IMR-90 (cell line): ENCODE results near the gene HEPHL1. TPM values are rescaled to one million over a fixed set of nuclear protein-coding genes. Genes with fewer than 3 reads are reported as not detected.

Experiments used
- ATAC-seq: fragments of 200-7000 bp; cut with Tn5 transposase; 2 replicates; pipeline ENCODE4 v1.9.1; 2020; ENCODE audit warnings: low read depth, mild to moderate bottlenecking, moderate library complexity
- BruUV-seq: library from RNA; stranded (reverse); fragments of 400-500 nt; replicated peaks from 2 replicates; lab custom pipeline; 2021; lab: Mats Ljungman, UMichigan
- CTCF ChIA-PET: fragments of 300-600 bp; formaldehyde crosslinking; extraction: SDS; loops from one replicate; lab custom pipeline; 2021; ENCODE audit warnings: antibody characterized with exemption; lab: Yijun Ruan, JAX
- POLR2A ChIA-PET: fragments of 300-600 bp; sonication (Branson Sonifier 250); formaldehyde crosslinking; loops from one replicate; lab custom pipeline; 2022; ENCODE audit warnings: antibody characterized with exemption; ENCODE audit not compliant: unreplicated experiment; lab: Charles Lee
- DNase-seq: peaks from one replicate; pipeline ENCODE4 v3.0.0; 2013
- H2AFZ ChIP-seq: replicated peaks from 2 replicates; pipeline ENCODE3; 2013; ENCODE audit warnings: low read length, mild to moderate bottlenecking; ENCODE audit not compliant: poor library complexity
- H2AK5ac ChIP-seq: 2 replicates; pipeline ENCODE4 v1.6.1; 2013; ENCODE audit warnings: low read depth, low read length, inconsistent platforms
- H2AK9ac ChIP-seq: replicated peaks from 2 replicates; pipeline ENCODE3; 2013; ENCODE audit warnings: mild to moderate bottlenecking, low read depth, low read length, moderate library complexity; ENCODE audit not compliant: poor library complexity
- H2BK120ac ChIP-seq: 2 replicates; pipeline ENCODE4 v1.6.1; 2013; ENCODE audit warnings: low read depth, low read length, inconsistent platforms
- H2BK15ac ChIP-seq: 3 replicates; pipeline ENCODE4 v1.6.1; 2013; ENCODE audit warnings: low read depth, low read length, inconsistent platforms
- H2BK20ac ChIP-seq: 2 replicates; pipeline ENCODE4 v1.6.1; 2013; ENCODE audit warnings: low read depth, mild to moderate bottlenecking, inconsistent platforms, low read length, moderate library complexity
- H2BK5ac ChIP-seq: 2 replicates; pipeline ENCODE4 v1.6.1; 2013; ENCODE audit warnings: mild to moderate bottlenecking, low read depth, low read length, inconsistent platforms; ENCODE audit not compliant: poor library complexity, severe bottlenecking
- H3K14ac ChIP-seq: replicated peaks from 2 replicates; pipeline ENCODE4 v1.6.1; 2013; ENCODE audit warnings: low read depth, low read length, inconsistent platforms
- H3K18ac ChIP-seq: 2 replicates; pipeline ENCODE4 v1.6.1; 2013; ENCODE audit warnings: low read depth, low read length, control low read depth
- H3K23ac ChIP-seq: 2 replicates; pipeline ENCODE4 v1.6.1; 2013; ENCODE audit warnings: low read depth, low read length, inconsistent platforms
- H3K27ac ChIP-seq: 2 replicates; pipeline ENCODE4 v1.5.1; 2013; ENCODE audit warnings: mild to moderate bottlenecking, control low read depth, low read length; ENCODE audit not compliant: insufficient read depth
- H3K27me3 ChIP-seq: 2 replicates; pipeline ENCODE4 v1.6.1; 2013; ENCODE audit warnings: low read length; ENCODE audit not compliant: control insufficient read depth, insufficient read depth
- H3K36me3 ChIP-seq: 2 replicates; pipeline ENCODE4 v1.6.1; 2013; ENCODE audit warnings: low read length, mixed read lengths; ENCODE audit not compliant: control insufficient read depth, insufficient read depth
- H3K4ac ChIP-seq: 2 replicates; pipeline ENCODE4 v1.6.1; 2013; ENCODE audit warnings: low read depth, low read length, inconsistent platforms
- H3K4me1 ChIP-seq: 2 replicates; pipeline ENCODE4 v1.6.1; 2013; ENCODE audit warnings: low read length, mixed read lengths; ENCODE audit not compliant: control insufficient read depth, insufficient read depth
- H3K4me2 ChIP-seq: 2 replicates; pipeline ENCODE4 v1.6.1; 2013; ENCODE audit warnings: low read depth, mild to moderate bottlenecking, control low read depth, low read length, moderate library complexity
- H3K4me3 ChIP-seq: 2 replicates; pipeline ENCODE4 v1.5.1; 2013; ENCODE audit warnings: low read depth, mild to moderate bottlenecking, control low read depth, low read length, moderate library complexity; ENCODE audit not compliant: insufficient read depth
- H3K56ac ChIP-seq: 2 replicates; pipeline ENCODE4 v1.6.1; 2013; ENCODE audit warnings: low read length, inconsistent platforms; ENCODE audit not compliant: insufficient read depth; ENCODE audit errors: extremely low read depth
- H3K79me1 ChIP-seq, 2 experiments: 2 replicates each; pipeline ENCODE4 v1.6.1; 2013; ENCODE audit warnings: low read length in 2 of 2, inconsistent platforms in 1 of 2, low read depth in 1 of 2
- H3K9ac ChIP-seq: 2 replicates; pipeline ENCODE4 v1.6.1; 2013; ENCODE audit warnings: low read depth, low read length, control low read depth
- H3K9me1 ChIP-seq: 2 replicates; pipeline ENCODE4 v1.6.1; 2013; ENCODE audit warnings: low read length, inconsistent platforms; ENCODE audit not compliant: insufficient read depth
- H3K9me3 ChIP-seq: 2 replicates; pipeline ENCODE4 v1.6.1; 2013; ENCODE audit warnings: low read length; ENCODE audit not compliant: control insufficient read depth, insufficient read depth
- H4K20me1 ChIP-seq: 2 replicates; pipeline ENCODE4 v1.6.1; 2013; ENCODE audit warnings: low read length, inconsistent platforms; ENCODE audit not compliant: insufficient read depth
- H4K5ac ChIP-seq: 2 replicates; pipeline ENCODE4 v1.6.1; 2013; ENCODE audit warnings: mild to moderate bottlenecking, low read depth, low read length, control low read depth
- H4K8ac ChIP-seq, 2 experiments: 2 replicates each; pipeline ENCODE4 v1.6.1; 2013; ENCODE audit warnings: low read depth in 2 of 2, low read length in 2 of 2, control low read depth in 1 of 2, inconsistent platforms in 1 of 2
- H4K91ac ChIP-seq: 2 replicates; pipeline ENCODE4 v1.6.1; 2013; ENCODE audit warnings: low read depth, low read length, inconsistent platforms; ENCODE audit not compliant: insufficient read depth
- BHLHE40 ChIP-seq: fragments of 150-350 bp; IDR thresholded peaks from 2 replicates; pipeline ENCODE4 v1.6.1; 2016; ENCODE audit warnings: mild to moderate bottlenecking, low read depth, low read length
- CEBPB ChIP-seq: IDR thresholded peaks from 2 replicates; pipeline ENCODE4 v1.6.1; 2012; ENCODE audit warnings: low read depth, low read length, improper control_type of control experiment
- ELK1 ChIP-seq: fragments of 150-350 bp; IDR thresholded peaks from 2 replicates; pipeline ENCODE4 v1.6.1; 2016; ENCODE audit warnings: low read depth, mild to moderate bottlenecking, low read length, moderate library complexity, borderline replicate concordance
- MXI1 ChIP-seq: IDR thresholded peaks from 2 replicates; pipeline ENCODE4 v1.6.1; 2012; ENCODE audit warnings: low read depth, mild to moderate bottlenecking, low read length, moderate library complexity, borderline replicate concordance
- NFE2L2 ChIP-seq: fragments of 150-350 bp; IDR thresholded peaks from 2 replicates; pipeline ENCODE4 v1.6.1; 2016; ENCODE audit warnings: low read depth, mild to moderate bottlenecking, low read length
- RAD21 ChIP-seq: IDR thresholded peaks from 2 replicates; pipeline ENCODE4 v1.6.1; 2012; ENCODE audit warnings: low read length, improper control_type of control experiment
- SMC3 ChIP-seq: fragments of 150-350 bp; IDR thresholded peaks from 2 replicates; pipeline ENCODE4 v1.6.1; 2016; ENCODE audit warnings: low read depth, mild to moderate bottlenecking, antibody characterized with exemption, low read length, moderate library complexity
- USF2 ChIP-seq: fragments of 150-350 bp; IDR thresholded peaks from 2 replicates; pipeline ENCODE4 v1.6.1; 2017; ENCODE audit warnings: mild to moderate bottlenecking, antibody characterized with exemption, low read length, low read depth
- WGBS, 2 experiments: methylation state at CpG; one replicate each; pipeline versions ENCODE4 v1.1.5 to v1.1.7; 2013; ENCODE audit warnings: missing lambda C conversion rate in 2 of 2; ENCODE audit not compliant: insufficient read length in 1 of 2; ENCODE audit errors: extremely low coverage in 2 of 2; 5-methylcytosine and 5-hydroxymethylcytosine counted together
- dilution Hi-C: fragments of 300-500 bp; cut with HindIII; formaldehyde crosslinking; loops from one replicate; pipeline ENCODE4 v1.14.3; 2018; ENCODE audit warnings: low sequenced_read_pairs; ENCODE audit not compliant: unreplicated experiment
- in situ Hi-C: fragments of 300-500 bp; cut with MboI; formaldehyde crosslinking; loops from 3 replicates; pipeline ENCODE4 v1.14.3; 2019; ENCODE audit warnings: low sequenced_read_pairs, inconsistent platforms, mixed read lengths
- intact Hi-C: fragments of 100-400 bp; cut with micrococcal nuclease; formaldehyde crosslinking; loops from 2 replicates; pipeline ENCODE4 v1.10.0; 2022
- polyA plus RNA-seq, 3 experiments: library from polyadenylated mRNA; depleted of rRNA; stranded (reverse); fragments of >200 nt; gene quantifications; 2 replicates each; pipeline ENCODE4 v1.2.3, GENCODE V29; 2012; ENCODE audit warnings: low replicate concordance in 1 of 3
- total RNA-seq: library from RNA; depleted of rRNA; stranded (reverse); fragments of >200 nt; gene quantifications from 2 replicates; pipeline ENCODE4 v1.2.3, GENCODE V29; 2012

The HEPHL1 gene
- total and polyA plus RNA-seq, 2 of the 4 experiments (the other 2 are of a cell fraction): under 0.01 to 0.02 TPM

GRCh38 chr11:94030059-94030458, 8.9 kb downstream of the HEPHL1 start:
- H2BK20ac ChIP-seq: no peak overlapping the region
- no peak for TF ChIP-seq RAD21
- TF ChIP-seq ELK1: no peak
- no peak for TF ChIP-seq BHLHE40
- no peak for TF ChIP-seq NFE2L2
- TF ChIP-seq USF2: no peak
- no peak for TF ChIP-seq SMC3
- no peak for TF ChIP-seq MXI1
- TF ChIP-seq CEBPB: no peak
- dilution Hi-C loops: no loop called here
- no peak overlapping the region for H2AK5ac ChIP-seq
- no peak overlapping the region for H2AK9ac ChIP-seq
- H4K20me1 ChIP-seq: no peaks in the 10 kb centered on the region
- intact Hi-C loops: no loop called here
- H2BK5ac ChIP-seq: no peak overlapping the region
- no peak for DNase-seq
- H2BK15ac ChIP-seq: no peak overlapping the region
- no peak overlapping the region for H3K56ac ChIP-seq
- no peak overlapping the region for H4K91ac ChIP-seq
- WGBS, 2 experiments: no CpG with 5 or more reads among the region's 1 CpG
- H3K27me3 ChIP-seq: no peaks in the 10 kb centered on the region
- no peak overlapping the region for H3K4ac ChIP-seq
- ChIA-PET POLR2A (no interaction called here), CTCF (no interaction called here)
- no peak overlapping the region for H4K5ac ChIP-seq
- no peak overlapping the region for H3K4me2 ChIP-seq
- in situ Hi-C loops: no loop called here
- H3K9ac ChIP-seq: no peak overlapping the region
- H3K18ac ChIP-seq: no peak overlapping the region
- H3K27ac ChIP-seq: no peak overlapping the region
- no peaks in the 10 kb centered on the region for H3K36me3 ChIP-seq
- H3K23ac ChIP-seq: no peak overlapping the region
- H3K4me3 ChIP-seq: no peak overlapping the region
- H3K9me1 ChIP-seq: no peaks in the 10 kb centered on the region
- BruUV-seq: no TSS peak
- H4K8ac ChIP-seq: no peak overlapping the region
- H2BK120ac ChIP-seq: no peak overlapping the region
- ATAC-seq: no peak
- no peaks in the 10 kb centered on the region; the same call in 1 of the 2 replicates for H3K9me3 ChIP-seq
- no peak overlapping the region for H3K14ac ChIP-seq
- H3K4me1 ChIP-seq: no peaks in the 10 kb centered on the region; the same call in 1 of the 2 replicates
- no peak overlapping the region for H2AFZ ChIP-seq
- no peaks in the 10 kb centered on the region for H3K79me1 ChIP-seq
